Smooth muscle cell (in vitro differentiated cells): ENCODE measurements around the gene PSKH1. TPM values are rescaled to one million over a fixed set of nuclear protein-coding genes. Genes with fewer than 3 reads are reported as not detected.

ENCODE experiments used
- DNase-seq: peaks from one replicate; lab custom pipeline; 2025; ENCODE audit not compliant: unreplicated experiment; lab: John Stamatoyannopoulos, UW
- H2AFZ ChIP-seq: fragments of 200-600 bp; sonication (generic); 2 replicates; pipeline ENCODE4 v1.6.0; 2016; ENCODE audit warnings: antibody characterized with exemption, low read depth, mild to moderate bottlenecking
- H3F3A ChIP-seq: fragments of 200-600 bp; sonication (generic); 2 replicates; pipeline ENCODE4 v1.6.0; 2017; ENCODE audit warnings: antibody characterized with exemption, low read depth
- H3K27ac ChIP-seq: fragments of 200-600 bp; sonication (generic); 2 replicates; pipeline ENCODE4 v1.5.1; 2016; ENCODE audit warnings: low read depth, mild to moderate bottlenecking
- H3K27me3 ChIP-seq: fragments of 200-600 bp; sonication (generic); 2 replicates; pipeline ENCODE4 v1.6.1; 2016; ENCODE audit warnings: low read depth, mild to moderate bottlenecking
- H3K36me3 ChIP-seq: fragments of 200-600 bp; sonication (generic); 2 replicates; pipeline ENCODE4 v1.5.1; 2016; ENCODE audit warnings: low read depth
- H3K4me1 ChIP-seq: fragments of 200-600 bp; sonication (generic); 2 replicates; pipeline ENCODE4 v1.5.1; 2016; ENCODE audit warnings: low read depth
- H3K4me2 ChIP-seq: fragments of 200-600 bp; sonication (generic); 2 replicates; pipeline ENCODE4 v1.6.0; 2016; ENCODE audit warnings: mild to moderate bottlenecking
- H3K4me3 ChIP-seq: fragments of 200-600 bp; sonication (generic); 2 replicates; pipeline ENCODE4 v1.5.1; 2016; ENCODE audit warnings: mild to moderate bottlenecking
- H3K79me2 ChIP-seq: fragments of 200-600 bp; sonication (generic); 2 replicates; pipeline ENCODE4 v1.6.0; 2016; ENCODE audit warnings: low read depth, mild to moderate bottlenecking
- H3K9ac ChIP-seq: fragments of 200-600 bp; sonication (generic); 2 replicates; pipeline ENCODE4 v1.6.0; 2016; ENCODE audit warnings: low read depth
- H3K9me3 ChIP-seq: fragments of 200-600 bp; sonication (generic); replicated peaks from 2 replicates; pipeline ENCODE4 v1.5.1; 2016; ENCODE audit warnings: low read depth
- H4K20me1 ChIP-seq: fragments of 200-600 bp; sonication (generic); 2 replicates; pipeline ENCODE4 v1.6.0; 2016; ENCODE audit warnings: low read depth
- CTCF ChIP-seq: fragments of 200-600 bp; sonication (generic); IDR thresholded peaks from 2 replicates; pipeline ENCODE4 v1.5.1; 2017; ENCODE audit warnings: borderline replicate concordance, mild to moderate bottlenecking, antibody characterized with exemption; ENCODE audit not compliant: insufficient read depth, poor library complexity, severe bottlenecking
- WGBS: methylation state at CpG from one replicate; pipeline ENCODE4 v1.1.7; 2016; ENCODE audit warnings: low lambda C conversion rate; 5-methylcytosine and 5-hydroxymethylcytosine counted together
- polyA plus RNA-seq: library from polyadenylated mRNA; unstranded; fragments of >200 nt; fragmentation: Nextera tagmentation; extraction: Ambion mirVana; gene quantifications from 2 replicates; pipeline ENCODE4 v1.2.1, GENCODE V29; 2016
- total RNA-seq: library from RNA; depleted of rRNA; stranded (reverse); fragments of >200 nt; gene quantifications from 2 replicates; pipeline ENCODE4 v1.2.3, GENCODE V29; 2014

Gene PSKH1
- total and polyA plus RNA-seq, 2 experiments from 2014 or later: 15.3 to 36.0 TPM

- 99% methylated on average over 6 of the region's 6 CpGs for WGBS
- Histone ChIP-seq H4K20me1 (peaks cover 33% of the 10 kb centered on the region), H3K27me3 (no peaks in the 10 kb centered on the region), H3K79me2 (peaks cover 36% of the 10 kb centered on the region), H3K4me3 (no peak overlapping the region), H3K4me1 (peaks cover 13% of the 10 kb centered on the region), H3K4me2 (no peak overlapping the region), H2AFZ (no peak overlapping the region), H3F3A (no peaks in the 10 kb centered on the region), H3K9me3 (no peaks in the 10 kb centered on the region), H3K9ac (no peak overlapping the region), H3K36me3 (no peaks in the 10 kb centered on the region), H3K27ac (no peak overlapping the region)
- no peak for DNase-seq
- no peak for TF ChIP-seq CTCF
Measured at GRCh38 chr16:67878232-67878631, 14.8 kb upstream of the PSKH1 start.

GRCh38 chr16:67878846-67879245 is 14.2 kb upstream of the PSKH1 start:
- Histone ChIP-seq H3K4me3 (no peak overlapping the region), H3K27ac (no peak overlapping the region), H4K20me1 (peaks cover 35% of the 10 kb centered on the region), H3K4me1 (peaks cover 9% of the 10 kb centered on the region), H3K79me2 (peaks cover 30% of the 10 kb centered on the region), H3K27me3 (no peaks in the 10 kb centered on the region), H3F3A (no peaks in the 10 kb centered on the region), H3K4me2 (no peak overlapping the region), H3K9me3 (no peaks in the 10 kb centered on the region), H3K36me3 (no peaks in the 10 kb centered on the region), H3K9ac (no peak overlapping the region), H2AFZ (no peak overlapping the region)
- no peak for TF ChIP-seq CTCF
- no peak for DNase-seq
- WGBS: 96% methylated on average over 9 of the region's 9 CpGs

GRCh38 chr16:67879462-67879861 is 13.6 kb upstream of the PSKH1 start:
- Histone ChIP-seq H4K20me1 (peaks cover 35% of the 10 kb centered on the region), H3K27me3 (no peaks in the 10 kb centered on the region), H3K27ac (no peak overlapping the region), H3K79me2 (peaks cover 24% of the 10 kb centered on the region), H3K36me3 (no peaks in the 10 kb centered on the region), H3K9me3 (no peaks in the 10 kb centered on the region), H2AFZ (no peak overlapping the region), H3K4me3 (no peak overlapping the region), H3K4me1 (peaks cover 3% of the 10 kb centered on the region), H3F3A (no peaks in the 10 kb centered on the region), H3K4me2 (no peak overlapping the region), H3K9ac (no peak overlapping the region)
- no peak for DNase-seq
- WGBS: 97% methylated on average over 12 of the region's 12 CpGs
- TF ChIP-seq CTCF: no peak

- DNase-seq: no peak
- WGBS: 87% methylated on average over 5 of the region's 5 CpGs
- H3K36me3 ChIP-seq: no peaks in the 10 kb centered on the region
- H3K79me2 ChIP-seq: peaks cover 19% of the 10 kb centered on the region
- H3K4me1 ChIP-seq: peaks cover 3% of the 10 kb centered on the region
- H3F3A ChIP-seq: no peaks in the 10 kb centered on the region
- H3K4me2 ChIP-seq: no peak overlapping the region
- no peaks in the 10 kb centered on the region for H3K9me3 ChIP-seq
- no peak for TF ChIP-seq CTCF
- no peak overlapping the region for H3K9ac ChIP-seq
- H3K27ac ChIP-seq: no peak overlapping the region
- H2AFZ ChIP-seq: no peak overlapping the region
- H3K27me3 ChIP-seq: no peaks in the 10 kb centered on the region
- H3K4me3 ChIP-seq: no peak overlapping the region
- peaks cover 34% of the 10 kb centered on the region for H4K20me1 ChIP-seq
Measured at GRCh38 chr16:67879936-67880335, 13.1 kb upstream of the PSKH1 start.
